Hepatocyte (in vitro differentiated cells): ENCODE results near the gene DOCK1. TPM values are rescaled to one million over a fixed set of nuclear protein-coding genes. Genes with fewer than 3 reads are reported as not detected.

Experiments used
- DNase-seq: peaks from one replicate; pipeline ENCODE4 v3.0.0-alpha.2; 2016; ENCODE audit warnings: low spot score
- H2AFZ ChIP-seq: fragments of 200-600 bp; sonication (generic); 2 replicates; pipeline ENCODE4 v1.6.0; 2016; ENCODE audit warnings: antibody characterized with exemption, mild to moderate bottlenecking
- H3K27ac ChIP-seq: fragments of 200-600 bp; sonication (generic); 2 replicates; pipeline ENCODE4 v1.5.1; 2016; ENCODE audit warnings: mild to moderate bottlenecking
- H3K27me3 ChIP-seq: fragments of 200-600 bp; sonication (generic); 2 replicates; pipeline ENCODE4 v1.6.1; 2016
- H3K36me3 ChIP-seq: fragments of 200-600 bp; sonication (generic); replicated peaks from 2 replicates; pipeline ENCODE4 v1.5.1; 2016; ENCODE audit warnings: low read depth; ENCODE audit not compliant: insufficient read depth
- H3K4me1 ChIP-seq: fragments of 200-600 bp; sonication (generic); 2 replicates; pipeline ENCODE4 v1.5.1; 2016; ENCODE audit warnings: mild to moderate bottlenecking, moderate library complexity; ENCODE audit not compliant: insufficient read depth
- H3K4me2 ChIP-seq: fragments of 200-600 bp; sonication (generic); 2 replicates; pipeline ENCODE4 v1.6.0; 2016
- H3K4me3 ChIP-seq: fragments of 200-600 bp; sonication (generic); 2 replicates; pipeline ENCODE4 v1.5.1; 2016; ENCODE audit warnings: mild to moderate bottlenecking
- H3K79me2 ChIP-seq: fragments of 200-600 bp; sonication (generic); 2 replicates; pipeline ENCODE4 v1.6.0; 2017; ENCODE audit warnings: mild to moderate bottlenecking
- H3K9me2 ChIP-seq: fragments of 200-600 bp; sonication (generic); replicated peaks from 2 replicates; pipeline ENCODE4 v1.6.0; 2017; ENCODE audit warnings: mild to moderate bottlenecking; ENCODE audit not compliant: insufficient read depth
- H3K9me3 ChIP-seq: fragments of 200-600 bp; sonication (generic); 2 replicates; pipeline ENCODE4 v1.5.1; 2016; ENCODE audit warnings: low read depth, mild to moderate bottlenecking
- H4K20me1 ChIP-seq: fragments of 200-600 bp; sonication (generic); 2 replicates; pipeline ENCODE4 v1.6.0; 2016; ENCODE audit warnings: mild to moderate bottlenecking; ENCODE audit not compliant: insufficient read depth, poor library complexity, severe bottlenecking
- CTCF ChIP-seq: fragments of 200-600 bp; sonication (generic); IDR thresholded peaks from 2 replicates; pipeline ENCODE4 v1.5.1; 2016; ENCODE audit warnings: antibody characterized with exemption, mild to moderate bottlenecking; ENCODE audit not compliant: poor library complexity
- EZH2 ChIP-seq: fragments of 200-600 bp; sonication (generic); IDR thresholded peaks from 2 replicates; pipeline ENCODE4 v1.6.1; 2016; ENCODE audit warnings: antibody characterized with exemption, mild to moderate bottlenecking, borderline replicate concordance
- EZH2phosphoT487 ChIP-seq: fragments of 200-600 bp; sonication (generic); IDR thresholded peaks from one replicate; pipeline ENCODE4 v1.6.1; 2018; ENCODE audit warnings: antibody characterized with exemption, mild to moderate bottlenecking, low read depth, moderate library complexity; ENCODE audit not compliant: unreplicated experiment, severe bottlenecking
- WGBS: methylation state at CpG from one replicate; pipeline ENCODE4 v1.1.6; 2016; ENCODE audit warnings: low lambda C conversion rate; ENCODE audit errors: missing lambda C conversion rate; 5-methylcytosine and 5-hydroxymethylcytosine counted together
- polyA plus RNA-seq: library from polyadenylated mRNA; unstranded; fragments of >200 nt; fragmentation: Nextera tagmentation; extraction: Ambion mirVana; gene quantifications from 2 replicates; pipeline ENCODE4 v1.2.1, GENCODE V29; 2016
- total RNA-seq: library from RNA; depleted of rRNA; stranded (reverse); fragments of >200 nt; gene quantifications from 2 replicates; pipeline ENCODE4 v1.2.3, GENCODE V29; 2014

Gene DOCK1
- total and polyA plus RNA-seq, 2 experiments from 2014 or later: 16.0 to 55.5 TPM

GRCh38 chr10:127119936-127120335, 214.7 kb downstream of the DOCK1 start:
- Histone ChIP-seq H3K4me2 (no peak overlapping the region), H3K9me3 (no peaks in the 10 kb centered on the region), H4K20me1 (peaks cover 9% of the 10 kb centered on the region), H3K27me3 (no peaks in the 10 kb centered on the region), H3K4me1 (no peaks in the 10 kb centered on the region), H3K36me3 (no peaks in the 10 kb centered on the region), H3K4me3 (no peak overlapping the region), H3K79me2 (no peaks in the 10 kb centered on the region), H2AFZ (no peak overlapping the region), H3K9me2 (no peaks in the 10 kb centered on the region), H3K27ac (no peak overlapping the region)
- TF ChIP-seq EZH2: no peak
- no peak for TF ChIP-seq CTCF
- no peak for TF ChIP-seq EZH2phosphoT487
- no peak for DNase-seq
- WGBS: 80% methylated on average over 8 of the region's 8 CpGs

- DNase-seq: no peak
- TF ChIP-seq CTCF: no peak
- no peak for TF ChIP-seq EZH2phosphoT487
- no peak for TF ChIP-seq EZH2
- WGBS: 70% methylated on average over 4 of the region's 4 CpGs
- Histone ChIP-seq H3K36me3 (no peaks in the 10 kb centered on the region), H3K9me3 (no peaks in the 10 kb centered on the region), H2AFZ (no peak overlapping the region), H4K20me1 (no peaks in the 10 kb centered on the region), H3K27me3 (no peaks in the 10 kb centered on the region), H3K79me2 (no peaks in the 10 kb centered on the region), H3K4me2 (no peak overlapping the region), H3K9me2 (no peaks in the 10 kb centered on the region), H3K4me3 (no peak overlapping the region), H3K4me1 (no peaks in the 10 kb centered on the region), H3K27ac (no peak overlapping the region)
Measured at GRCh38 chr10:127122831-127123230, 217.6 kb downstream of the DOCK1 start.

- no peak for DNase-seq
- Histone ChIP-seq H3K79me2 (no peaks in the 10 kb centered on the region), H3K9me3 (no peaks in the 10 kb centered on the region), H3K4me2 (no peak overlapping the region), H3K27ac (no peak overlapping the region), H3K27me3 (no peaks in the 10 kb centered on the region), H3K9me2 (no peaks in the 10 kb centered on the region), H3K36me3 (no peaks in the 10 kb centered on the region), H3K4me3 (no peak overlapping the region), H4K20me1 (no peaks in the 10 kb centered on the region), H3K4me1 (no peaks in the 10 kb centered on the region), H2AFZ (no peak overlapping the region)
- 89% methylated on average over 6 of the region's 6 CpGs for WGBS
- TF ChIP-seq EZH2 (no peak), CTCF (no peak), EZH2phosphoT487 (no peak)
Measured at GRCh38 chr10:127123626-127124025, 218.4 kb downstream of the DOCK1 start.

GRCh38 chr10:127125331-127125730, 220.1 kb downstream of the DOCK1 start:
- WGBS: 94% methylated on average over 9 of the region's 9 CpGs
- Histone ChIP-seq H3K4me1 (no peaks in the 10 kb centered on the region), H3K9me2 (no peaks in the 10 kb centered on the region), H3K4me2 (no peak overlapping the region), H3K27me3 (no peaks in the 10 kb centered on the region), H2AFZ (no peak overlapping the region), H3K27ac (no peak overlapping the region), H3K79me2 (no peaks in the 10 kb centered on the region), H3K36me3 (no peaks in the 10 kb centered on the region), H4K20me1 (no peaks in the 10 kb centered on the region), H3K4me3 (no peak overlapping the region), H3K9me3 (no peaks in the 10 kb centered on the region)
- no peak for TF ChIP-seq EZH2
- DNase-seq: no peak
